HG02678 (cell line): ENCODE measurements around the gene BMF.

Experiments
- ATAC-seq: cut with Tn5 transposase; IDR thresholded peaks from one replicate; pipeline ENCODE4 v1.9.1; 2021; ENCODE audit warnings: mild to moderate bottlenecking, moderate library complexity; ENCODE audit not compliant: unreplicated experiment

BMF gene

DNA sequence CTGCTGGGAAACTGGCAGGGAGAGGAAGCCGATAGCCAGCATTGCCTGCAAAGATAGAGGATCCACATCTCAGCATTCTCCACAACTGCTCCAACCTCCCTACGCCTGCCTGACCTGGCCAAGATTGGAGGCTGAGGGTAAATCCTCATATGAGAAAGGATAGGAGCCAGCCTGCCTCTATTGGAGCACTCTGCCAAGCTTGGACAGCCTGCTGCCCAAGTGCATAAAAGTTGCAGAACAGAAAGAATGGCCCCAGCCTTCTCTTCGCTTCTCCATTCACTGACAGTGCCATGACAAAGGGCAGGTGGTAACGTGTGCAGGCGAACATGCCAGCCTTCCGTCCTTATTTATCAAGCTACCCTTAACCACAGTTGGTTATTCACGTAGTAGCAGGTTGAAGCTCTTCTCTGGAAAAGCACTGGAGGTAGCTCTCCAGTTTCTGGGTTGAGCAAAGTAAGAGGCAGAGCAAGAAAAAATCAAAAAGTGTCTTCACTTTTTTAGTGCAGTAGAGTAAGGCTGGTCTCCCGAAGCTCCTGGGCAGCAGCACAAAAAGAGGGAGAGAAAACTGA, 4.3 kb downstream of the BMF start:
- ATAC-seq = no peak

DNA sequence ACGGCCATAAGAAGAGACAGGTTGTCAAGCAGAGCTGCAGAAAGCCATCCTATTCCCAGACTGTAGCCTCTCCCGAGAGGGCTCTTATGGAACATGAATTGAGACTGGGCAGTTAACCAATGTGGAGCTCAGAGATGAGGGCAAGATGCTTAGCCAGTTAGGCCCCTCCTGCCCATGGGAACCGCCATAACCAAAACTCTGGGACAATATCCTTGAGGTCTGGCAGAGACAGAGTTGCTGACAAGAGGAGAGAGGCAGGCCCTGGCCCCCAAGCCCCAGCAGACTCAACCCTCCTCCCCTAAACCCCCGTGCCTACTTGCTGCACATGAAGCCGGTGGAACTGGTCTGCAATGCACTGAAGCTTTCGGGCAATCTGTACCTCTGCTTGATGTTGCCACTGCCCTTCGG, 4.8 kb downstream of the BMF start:
- ATAC-seq = no peak

DNA sequence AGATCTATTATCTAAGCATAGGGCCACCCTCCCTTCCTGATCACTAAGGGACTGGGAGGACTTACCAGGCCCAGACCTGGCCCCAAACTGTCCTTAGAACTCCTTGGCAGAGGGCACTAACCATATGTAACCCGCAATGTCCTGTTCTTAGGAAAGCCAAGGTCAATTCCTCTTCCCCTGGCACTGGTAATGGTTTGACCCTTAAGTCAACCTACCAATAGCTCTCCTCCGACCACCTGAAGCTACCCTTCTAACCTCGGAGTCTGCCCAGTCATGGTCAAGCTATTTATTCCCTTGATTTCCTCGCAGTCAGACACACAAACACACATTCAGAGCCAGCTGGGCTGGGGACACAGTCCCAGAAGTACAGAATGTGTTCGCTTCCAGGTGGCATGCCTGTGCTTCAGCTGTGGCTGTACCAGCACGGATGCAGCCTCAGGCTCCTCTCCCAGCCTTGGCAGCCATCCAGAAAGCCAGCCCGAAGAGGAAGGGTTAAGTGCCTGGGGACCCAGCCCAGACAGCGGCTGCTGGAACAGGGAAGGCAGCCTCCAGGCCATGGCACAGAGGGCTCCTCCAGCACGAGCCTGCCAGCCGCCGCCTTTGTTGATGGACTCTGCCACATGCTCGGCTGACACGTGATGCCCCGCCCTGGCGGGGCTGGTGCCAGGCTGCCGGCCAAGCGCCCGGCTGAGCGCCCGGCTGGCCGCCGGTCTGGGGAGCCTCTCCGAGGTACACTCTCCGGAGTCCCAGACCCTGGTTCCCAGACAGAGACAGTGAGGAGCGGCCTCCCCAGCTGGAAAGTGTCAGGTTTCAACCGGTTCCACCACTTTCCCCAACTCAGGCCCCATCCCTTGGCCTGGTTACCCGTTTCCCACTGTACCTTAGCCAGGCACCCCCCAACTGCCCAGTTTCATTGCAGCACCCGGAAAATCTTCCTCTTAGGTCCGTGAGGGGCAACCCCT, 5.5 kb downstream of the BMF start:
- ATAC-seq = no peak

DNA sequence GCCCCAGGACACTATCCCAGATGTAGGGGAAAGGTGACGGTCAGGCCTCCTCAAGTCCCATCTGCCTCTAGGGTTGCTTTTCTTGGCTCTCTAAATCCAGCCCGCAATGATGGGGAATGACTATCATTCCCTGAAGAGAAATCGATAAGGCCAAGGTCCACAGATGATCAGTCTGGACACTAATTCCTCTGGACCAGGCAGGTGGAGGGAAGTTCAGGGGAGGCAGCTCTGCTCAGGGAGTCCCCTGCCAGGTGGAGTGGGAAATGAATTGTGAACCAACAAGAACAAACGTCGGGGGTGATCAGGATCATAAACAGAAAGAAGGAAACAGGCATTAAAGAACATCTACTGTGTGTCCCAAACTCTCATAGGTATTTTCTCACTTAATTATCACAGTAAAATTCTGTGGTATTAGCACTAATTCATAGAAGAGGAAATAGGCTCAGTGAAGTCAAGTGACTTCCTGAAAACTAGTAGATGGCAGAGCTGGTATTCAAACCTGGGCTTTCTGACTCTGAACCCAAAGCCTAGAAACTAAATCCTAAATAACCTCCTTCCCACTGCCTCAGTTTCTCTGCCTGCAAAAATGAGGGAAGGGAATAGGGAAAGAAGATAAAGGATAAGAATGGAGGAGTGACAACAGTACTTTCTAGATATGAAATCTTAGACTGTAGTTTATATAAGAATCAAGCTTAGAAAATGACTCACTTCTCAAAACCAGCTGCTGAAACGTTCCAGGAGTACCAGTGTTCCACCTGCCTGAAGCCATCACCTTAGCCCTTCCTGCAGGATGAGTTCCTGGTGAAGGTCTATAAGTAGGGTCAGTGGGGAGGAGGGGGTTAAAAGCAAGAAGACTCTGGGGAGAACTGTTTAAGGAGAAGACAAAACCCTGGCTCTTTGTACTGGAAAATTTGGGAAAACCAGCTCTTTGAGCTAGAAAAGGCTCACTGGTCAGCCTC, 7.5 kb downstream of the BMF start:
- ATAC-seq = no peak

DNA sequence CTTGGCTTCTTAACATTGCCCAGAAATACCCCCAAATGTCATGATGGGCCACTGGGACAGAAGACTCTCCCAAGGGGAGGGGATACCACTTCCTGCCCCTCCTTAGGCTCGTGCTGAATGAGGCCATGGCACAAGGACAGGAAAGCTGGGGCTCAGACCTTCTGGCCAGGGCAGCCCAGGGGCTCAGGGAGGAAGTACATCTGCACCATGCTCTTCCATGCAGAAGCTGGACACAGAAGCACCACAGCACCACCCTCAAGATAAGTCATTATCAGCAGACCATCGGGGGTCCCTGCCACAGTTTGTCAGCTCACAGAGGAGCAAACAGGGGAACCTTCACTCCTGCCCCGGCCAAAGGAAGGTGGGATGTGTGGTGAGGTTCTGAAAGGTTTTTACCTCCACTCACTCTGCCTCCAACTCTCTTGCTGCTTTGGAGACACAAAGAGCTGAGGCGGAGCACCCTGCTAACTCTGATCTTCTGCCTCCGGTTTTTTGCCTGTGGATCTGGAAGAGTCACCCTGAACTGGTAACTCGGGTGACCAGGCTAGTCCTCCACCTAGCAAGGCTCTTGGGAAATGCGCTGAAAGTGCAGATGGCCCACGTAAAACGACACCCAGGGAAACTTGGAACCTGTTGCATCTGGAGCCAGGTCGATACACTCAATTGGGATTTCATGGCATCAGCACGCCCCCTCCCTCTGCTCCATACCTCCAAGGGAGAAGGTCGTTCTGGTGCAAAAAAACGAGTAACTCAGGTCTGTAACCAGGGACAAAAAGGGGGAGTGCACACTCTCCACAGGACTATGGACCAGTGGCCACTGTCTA, 8.3 kb downstream of the BMF start:
- no peak for ATAC-seq

DNA sequence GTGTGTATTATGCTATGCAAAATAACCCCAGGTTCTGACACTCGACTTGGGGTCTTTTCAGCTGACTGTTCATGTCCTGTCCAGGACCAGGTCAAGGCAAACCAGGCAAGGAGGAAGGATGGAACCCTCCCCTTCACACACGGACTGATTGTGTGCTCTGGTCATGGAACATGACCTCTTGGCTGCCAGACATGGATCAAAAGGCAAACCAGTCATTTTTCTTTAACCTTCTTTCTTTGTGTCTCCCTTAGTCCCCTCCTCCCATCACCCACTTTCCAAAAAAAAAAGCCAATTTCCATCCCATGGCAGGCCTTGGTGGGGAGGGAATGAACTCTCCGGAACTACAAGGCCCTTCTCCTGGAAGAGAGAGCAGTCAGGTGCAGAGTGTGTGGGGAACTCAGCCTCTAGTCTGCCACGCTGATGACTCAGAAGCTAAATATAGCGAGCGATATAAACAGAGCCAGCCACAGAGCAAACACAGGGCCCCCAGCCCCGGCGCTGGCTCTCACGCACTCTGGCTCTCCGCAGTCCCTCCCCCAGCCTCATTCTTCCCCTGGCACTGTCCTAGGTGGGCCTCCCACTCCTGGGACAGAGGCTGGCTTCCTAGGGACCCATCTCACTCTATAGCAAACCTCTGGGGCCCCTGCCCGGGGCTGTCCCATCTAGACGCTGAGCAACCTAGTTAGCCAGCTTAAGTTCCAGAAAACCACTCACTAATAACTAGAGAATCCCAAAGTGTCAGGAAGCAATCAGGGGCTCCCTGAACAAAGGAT, 10.0 kb downstream of the BMF start:
- ATAC-seq = peak; percentile 78

DNA sequence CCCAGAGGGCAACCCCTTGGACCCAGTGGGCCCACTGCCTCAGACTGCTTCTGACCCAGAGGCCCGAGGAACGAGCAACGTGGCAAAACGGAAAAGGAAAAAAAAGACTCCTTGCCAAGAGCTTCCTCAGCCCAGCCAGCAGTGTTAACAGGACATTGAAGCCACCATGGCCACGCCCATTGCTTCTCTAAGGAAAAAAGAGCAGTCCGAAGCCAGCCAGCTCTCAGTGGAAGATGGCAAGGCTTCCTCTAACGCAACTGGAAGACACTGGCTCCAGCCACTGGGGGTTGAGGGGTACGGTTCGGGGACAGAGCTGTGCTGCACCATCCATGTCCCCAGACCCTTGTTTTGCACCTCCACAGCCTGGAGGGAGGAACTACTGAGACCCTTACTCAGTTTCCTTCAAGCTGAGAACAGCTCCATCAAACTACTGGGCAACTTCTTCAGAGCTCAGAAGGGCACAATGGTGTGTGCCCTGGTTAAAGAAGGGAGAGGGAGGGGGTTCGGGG, 10.7 kb downstream of the BMF start:
- ATAC-seq = no peak

DNA sequence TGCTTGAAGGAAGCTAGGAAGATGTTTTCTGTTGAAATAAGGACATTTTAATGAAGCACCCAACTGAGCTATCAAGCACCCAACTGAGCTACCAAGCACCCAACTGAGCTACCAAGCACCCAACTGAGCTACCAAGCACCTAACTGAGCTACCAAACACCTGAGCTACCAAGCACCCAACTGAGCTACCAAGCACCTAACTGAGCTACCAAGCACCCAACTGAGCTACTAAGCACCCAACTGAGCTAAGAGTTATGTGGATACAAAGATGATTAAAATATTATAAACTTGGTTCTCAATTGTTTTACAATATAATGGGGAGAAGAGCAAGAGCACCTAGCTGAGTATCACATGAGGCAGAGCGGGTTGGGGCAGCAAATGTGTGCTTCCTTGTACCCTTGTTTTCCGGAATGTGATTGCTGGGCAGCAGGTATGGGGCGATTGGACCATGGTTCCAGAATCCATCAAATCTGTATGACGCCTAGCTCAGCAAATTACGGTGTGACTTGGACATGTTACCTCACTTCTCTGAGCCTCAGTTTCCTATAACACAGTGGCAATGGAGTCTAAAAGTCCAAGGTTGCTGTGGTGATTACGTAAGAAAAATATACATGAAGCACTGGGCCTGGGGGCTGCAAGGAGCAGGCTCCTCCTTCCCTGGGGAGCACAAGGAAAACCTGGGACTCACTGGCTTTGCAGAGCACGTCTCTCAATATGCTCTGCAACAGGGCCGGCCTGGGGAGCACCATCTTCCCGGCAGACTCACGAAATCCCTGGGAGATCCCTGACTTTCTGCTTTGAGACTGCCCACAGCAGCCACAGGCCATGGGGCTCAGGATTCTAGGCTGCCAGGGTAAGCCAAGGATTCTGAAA, 11.3 kb downstream of the BMF start:
- no peak for ATAC-seq

DNA sequence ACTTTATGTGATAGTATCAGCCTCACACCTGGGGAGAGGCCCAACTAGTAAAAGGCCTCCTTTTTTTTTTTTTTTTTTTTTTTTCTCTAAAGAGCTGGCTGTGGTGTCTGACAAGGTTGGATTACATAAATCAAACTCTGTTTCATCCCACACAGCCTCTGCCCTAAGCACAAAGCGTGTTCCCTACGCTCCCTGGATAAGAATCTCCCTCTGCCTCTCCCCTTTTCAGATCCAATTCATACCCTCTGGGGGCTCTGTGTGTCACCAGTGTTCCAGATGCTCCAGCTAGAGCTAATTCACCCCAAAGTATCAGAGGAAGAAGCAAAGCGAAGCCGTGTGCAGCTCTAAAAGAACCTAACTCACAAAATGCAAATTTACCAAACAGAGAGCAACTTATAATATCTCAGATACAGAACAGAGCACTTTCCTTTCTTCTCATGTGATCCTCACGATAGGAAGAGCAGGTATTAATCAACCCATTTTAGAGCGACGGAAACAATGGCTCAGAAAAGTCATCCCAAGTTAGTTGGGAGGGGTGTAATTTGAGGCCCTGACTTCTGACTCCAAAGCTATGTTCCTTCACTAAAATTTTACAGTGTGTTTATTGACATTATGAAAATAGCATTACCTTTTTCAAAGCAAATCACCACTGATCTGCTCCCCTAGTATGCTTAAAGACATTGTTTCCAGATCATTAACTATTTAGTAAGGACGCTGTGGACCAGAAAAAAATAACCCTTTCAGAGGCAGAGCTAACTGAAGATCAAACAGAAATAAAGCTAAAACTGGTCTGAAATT, 12.4 kb downstream of the BMF start:
- ATAC-seq = no peak

DNA sequence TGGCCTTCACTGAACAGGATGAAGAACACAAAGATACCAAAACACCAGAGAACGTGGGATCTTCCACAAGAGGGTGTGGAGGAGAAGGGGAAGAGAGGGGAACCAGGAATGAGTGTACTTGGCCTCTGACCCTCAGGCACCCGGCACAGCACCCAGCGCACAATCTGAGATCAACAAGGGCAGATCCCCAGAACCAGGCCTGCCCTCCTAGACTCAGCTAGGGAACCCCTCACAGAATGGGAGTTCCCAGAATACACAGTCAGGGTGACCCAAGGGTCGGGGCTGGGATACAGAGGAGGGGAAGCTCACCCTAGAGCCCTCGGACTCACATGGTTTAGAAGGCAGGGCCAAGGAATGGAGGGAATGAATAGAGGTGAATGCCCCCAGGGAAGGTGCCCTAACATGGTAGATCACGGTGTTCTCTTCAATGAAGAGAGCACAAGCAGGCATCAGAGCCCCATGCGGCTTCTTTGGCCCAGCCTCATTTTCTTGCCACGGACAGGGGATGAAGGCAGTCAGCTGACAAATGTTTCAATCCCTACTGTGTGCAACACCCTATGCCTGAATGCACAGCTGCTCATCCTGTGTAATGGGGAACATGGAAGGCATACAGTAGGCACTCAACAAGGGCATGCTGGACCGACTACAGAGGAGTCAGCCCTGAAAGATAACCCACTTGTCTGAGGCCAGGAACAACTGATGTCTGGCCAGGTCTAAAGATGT, 13.1 kb downstream of the BMF start:
- ATAC-seq = no peak

DNA sequence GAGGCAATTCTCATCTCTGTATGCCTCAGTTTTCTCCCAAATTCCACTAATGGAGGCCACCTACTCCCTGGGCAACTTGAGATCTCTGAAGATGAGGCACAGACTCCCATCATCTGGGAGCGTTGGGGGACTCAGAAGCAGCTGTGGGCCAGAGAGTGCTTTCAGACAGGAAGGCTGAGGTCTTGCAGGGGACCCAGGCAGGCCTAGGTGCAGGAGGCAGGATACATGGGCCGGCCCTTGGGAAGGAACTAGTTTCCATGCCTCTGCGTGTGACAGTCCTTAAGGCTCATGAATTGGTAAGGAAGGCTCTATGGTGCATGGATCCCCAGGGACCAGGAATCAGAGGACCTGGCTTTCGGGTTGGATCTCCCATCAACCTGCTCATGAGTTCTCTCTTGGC, 14.5 kb downstream of the BMF start:
- ATAC-seq = no peak

DNA sequence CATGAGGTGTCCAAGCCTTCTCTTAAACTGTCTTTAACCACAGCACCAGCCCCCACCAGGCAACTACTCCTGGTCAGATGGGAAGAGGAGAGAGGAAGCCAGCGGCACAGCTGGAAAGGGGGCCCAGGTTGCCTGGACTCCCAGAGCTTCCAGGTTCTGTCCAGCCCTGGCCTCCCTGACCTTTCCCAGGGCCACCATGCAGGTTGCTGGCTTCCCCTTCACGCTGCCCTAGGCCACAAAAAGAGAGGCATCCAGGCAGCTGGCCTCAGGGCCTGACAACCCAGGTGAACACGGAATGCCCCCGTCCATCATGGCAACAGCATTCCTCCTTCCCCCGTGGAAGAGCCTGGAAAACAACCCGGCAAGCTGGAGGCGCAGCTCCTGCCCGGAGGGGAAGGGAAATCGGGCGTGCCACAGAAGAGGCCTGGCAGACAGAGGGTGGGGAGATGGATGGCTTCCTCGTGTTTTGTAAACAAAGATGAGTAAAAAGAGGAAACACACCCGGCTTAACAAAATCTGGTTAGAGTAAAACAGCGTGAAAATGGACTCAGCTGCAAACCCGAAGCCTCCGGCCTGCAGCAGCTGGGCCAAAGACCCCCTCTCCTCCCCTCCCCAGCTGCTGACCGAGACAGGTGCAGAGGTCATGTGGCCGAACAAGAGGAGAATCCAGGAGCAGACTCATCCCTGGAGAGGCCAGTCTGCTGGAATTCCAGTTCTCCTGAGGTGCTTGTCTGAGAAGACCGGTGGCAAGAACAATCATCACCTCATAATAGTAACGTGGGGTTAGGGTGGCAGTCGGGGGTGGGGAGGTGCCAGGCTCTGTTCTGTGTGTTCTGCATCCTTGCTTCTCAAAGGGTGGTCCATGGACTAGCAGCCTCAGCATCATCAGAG, 15.5 kb downstream of the BMF start:
- ATAC-seq = no peak

DNA sequence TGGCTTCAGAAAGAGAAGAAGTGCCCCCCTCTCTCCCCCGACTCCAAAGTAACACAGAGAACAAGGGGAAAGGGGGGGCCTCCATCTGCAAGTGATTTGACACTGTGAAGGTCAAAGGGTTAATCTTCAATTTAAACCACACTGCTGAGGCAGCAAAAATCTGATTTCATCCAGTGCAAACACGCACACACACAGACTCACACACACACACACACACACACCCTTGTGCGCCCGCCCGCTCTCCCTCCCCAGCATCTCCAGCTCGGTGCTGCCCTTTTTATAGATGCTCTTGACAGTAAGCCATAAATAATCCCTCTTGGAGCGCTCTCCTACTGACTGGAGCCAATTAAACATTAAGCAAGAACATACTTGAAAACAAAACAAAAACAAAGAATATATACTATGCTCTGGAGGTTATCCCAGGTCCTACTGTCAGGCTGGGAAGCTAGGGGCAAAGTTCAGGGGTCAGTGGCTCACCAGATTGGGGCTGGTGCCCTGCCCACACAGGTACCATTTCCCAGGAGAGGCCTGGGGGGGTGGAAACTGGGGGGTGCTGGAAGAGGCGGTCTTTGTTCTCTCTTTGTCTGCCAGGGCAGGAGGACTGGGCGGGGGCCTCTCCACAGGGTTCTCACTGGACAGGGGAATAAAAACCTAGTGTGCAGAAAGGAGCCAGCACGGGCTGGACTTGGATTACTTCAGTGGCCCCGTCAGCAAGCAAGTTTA, 16.3 kb downstream of the BMF start:
- no peak for ATAC-seq

DNA sequence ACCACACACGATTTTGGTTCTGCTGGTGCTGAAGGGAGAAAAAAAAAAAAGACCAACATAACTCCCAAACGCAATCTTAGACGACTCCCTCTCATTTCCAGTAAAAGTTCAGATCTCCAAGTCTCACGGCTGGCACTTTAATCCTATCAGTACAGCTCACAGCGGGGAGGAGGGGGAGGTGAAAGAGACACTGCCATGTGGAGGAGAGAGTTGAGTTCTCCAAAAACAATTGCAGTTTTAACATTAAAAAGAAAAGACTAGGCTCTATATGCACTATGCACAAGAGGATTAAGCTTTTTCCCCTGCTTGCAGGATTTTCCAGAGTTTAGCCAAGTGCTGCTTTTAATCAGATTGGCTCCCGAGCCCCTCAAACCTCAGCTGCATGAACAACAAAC, 16.8 kb downstream of the BMF start:
- ATAC-seq = no peak

DNA sequence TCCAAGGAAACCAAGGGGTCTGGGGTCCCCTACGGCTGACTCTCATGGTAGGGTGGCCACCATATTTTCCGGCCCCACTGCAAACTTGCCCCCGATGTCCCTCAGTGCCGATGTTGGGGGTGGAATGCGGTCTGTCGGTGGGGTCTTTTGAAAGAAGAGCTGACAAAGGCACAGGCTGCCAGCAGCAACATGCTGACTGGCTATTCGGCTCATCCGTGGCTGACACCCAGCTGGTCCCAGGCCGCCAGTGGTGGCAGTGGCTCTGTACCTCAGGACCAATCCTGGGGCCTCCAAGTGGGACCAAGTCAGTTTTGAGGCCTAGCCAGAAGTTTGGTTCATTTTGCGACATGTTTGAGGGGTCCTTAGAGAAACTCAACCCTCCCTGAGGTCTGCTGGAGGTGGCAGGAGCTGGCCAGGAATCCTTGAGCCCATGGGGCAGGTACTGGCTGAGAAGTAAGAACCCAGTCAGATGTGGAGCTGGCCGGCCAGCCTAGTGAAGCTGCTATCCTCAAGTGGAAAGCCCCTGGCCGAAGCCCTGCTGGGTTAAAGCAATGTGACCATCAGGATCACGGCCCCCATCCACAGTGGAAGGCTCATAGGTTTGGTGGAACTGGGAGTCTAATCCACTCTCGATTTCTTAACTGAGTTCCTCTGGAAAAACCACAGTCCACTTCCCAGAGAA, 17.8 kb downstream of the BMF start:
- no peak for ATAC-seq
